Nephron progenitor cell (in vitro differentiated cells): Measurements from ENCODE around the gene ECEL1.
"Not testable (repeated sequence)": the region's sequence is repeated elsewhere in the genome, so short reads cannot be mapped to it uniquely, and the experiment has no call there.

Experiments used
- DNase-seq: peaks from one replicate; pipeline ENCODE4 v3.0.0; 2021
- H3K27ac Mint-ChIP-seq: 2 replicates; pipeline ENCODE4 v1.8.0; 2021; ENCODE audit warnings: mild to moderate bottlenecking, moderate library complexity, mixed read lengths
- H3K27me3 Mint-ChIP-seq: 2 replicates; pipeline ENCODE4 v1.8.0; 2021; ENCODE audit warnings: mild to moderate bottlenecking, low read depth, mixed read lengths; ENCODE audit not compliant: poor library complexity
- H3K36me3 Mint-ChIP-seq: 2 replicates; pipeline ENCODE4 v1.8.0; 2021; ENCODE audit warnings: low read depth, mixed read lengths
- H3K4me1 Mint-ChIP-seq: 2 replicates; pipeline ENCODE4 v1.8.0; 2021; ENCODE audit warnings: mixed read lengths
- H3K4me3 Mint-ChIP-seq: 2 replicates; pipeline ENCODE4 v1.8.0; 2021; ENCODE audit warnings: mild to moderate bottlenecking, moderate library complexity, mixed read lengths
- H3K9me3 Mint-ChIP-seq: 2 replicates; pipeline ENCODE4 v1.8.0; 2021; ENCODE audit warnings: mild to moderate bottlenecking, moderate library complexity, mixed read lengths
- TF ChIP-seq, protein P1 (sequence below): fragments of 200-600 bp; sonication (generic); IDR thresholded peaks from 2 replicates; pipeline ENCODE4 v1.5.0; 2021; ENCODE audit warnings: antibody characterized with exemption

The ECEL1 gene

GRCh38 chr2:232533944-232534710 is 46.5 kb upstream of the ECEL1 start:
- Mint-ChIP-seq H3K4me3 (no peak overlapping the region), H3K36me3 (peaks cover 7% of the 10 kb centered on the region), H3K27me3 (peaks cover 6% of the 10 kb centered on the region), H3K9me3 (peaks cover 8% of the 10 kb centered on the region), H3K27ac (peak overlapping the region; percentile 42), H3K4me1 (peaks cover 52% of the 10 kb centered on the region)
- TF ChIP-seq, protein P1, sequence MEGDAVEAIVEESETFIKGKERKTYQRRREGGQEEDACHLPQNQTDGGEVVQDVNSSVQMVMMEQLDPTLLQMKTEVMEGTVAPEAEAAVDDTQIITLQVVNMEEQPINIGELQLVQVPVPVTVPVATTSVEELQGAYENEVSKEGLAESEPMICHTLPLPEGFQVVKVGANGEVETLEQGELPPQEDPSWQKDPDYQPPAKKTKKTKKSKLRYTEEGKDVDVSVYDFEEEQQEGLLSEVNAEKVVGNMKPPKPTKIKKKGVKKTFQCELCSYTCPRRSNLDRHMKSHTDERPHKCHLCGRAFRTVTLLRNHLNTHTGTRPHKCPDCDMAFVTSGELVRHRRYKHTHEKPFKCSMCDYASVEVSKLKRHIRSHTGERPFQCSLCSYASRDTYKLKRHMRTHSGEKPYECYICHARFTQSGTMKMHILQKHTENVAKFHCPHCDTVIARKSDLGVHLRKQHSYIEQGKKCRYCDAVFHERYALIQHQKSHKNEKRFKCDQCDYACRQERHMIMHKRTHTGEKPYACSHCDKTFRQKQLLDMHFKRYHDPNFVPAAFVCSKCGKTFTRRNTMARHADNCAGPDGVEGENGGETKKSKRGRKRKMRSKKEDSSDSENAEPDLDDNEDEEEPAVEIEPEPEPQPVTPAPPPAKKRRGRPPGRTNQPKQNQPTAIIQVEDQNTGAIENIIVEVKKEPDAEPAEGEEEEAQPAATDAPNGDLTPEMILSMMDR, result no peak
- DNase-seq, result no peak

DNA sequence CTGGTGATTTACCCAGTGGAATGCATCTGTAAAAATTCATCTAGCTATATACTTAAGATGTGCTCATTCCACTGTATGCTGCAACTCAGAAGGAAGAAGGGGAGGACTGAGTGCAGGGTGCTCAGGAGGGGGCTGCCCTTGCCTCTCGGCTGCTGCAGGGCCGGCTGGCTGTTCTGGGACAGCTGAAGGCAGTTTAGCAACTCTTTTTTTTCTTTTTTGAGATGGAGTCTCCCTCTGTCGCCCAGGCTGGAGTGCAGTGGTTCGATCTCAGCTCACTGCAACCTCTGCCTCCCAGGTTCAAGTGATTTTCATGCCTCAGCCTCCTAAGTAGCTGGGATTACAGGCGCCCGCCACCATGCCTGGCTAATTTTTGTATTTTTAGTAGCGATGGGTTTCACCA is 45.2 kb upstream of the ECEL1 start:
- H3K27ac Mint-ChIP-seq, H3K9me3 Mint-ChIP-seq, H3K4me3 Mint-ChIP-seq: not testable (repeated sequence)

GRCh38 chr2:232532419-232532818 is 44.8 kb upstream of the ECEL1 start:
- TF ChIP-seq, protein P1, result no peak
- no peak overlapping the region for H3K4me3 Mint-ChIP-seq
- H3K9me3 Mint-ChIP-seq, result peaks cover 8% of the 10 kb centered on the region
- peaks cover 45% of the 10 kb centered on the region for H3K4me1 Mint-ChIP-seq
- H3K27ac Mint-ChIP-seq, result no peak overlapping the region
- DNase-seq, result no peak
- peaks cover 7% of the 10 kb centered on the region for H3K36me3 Mint-ChIP-seq
- H3K27me3 Mint-ChIP-seq, result peaks cover 17% of the 10 kb centered on the region

More for the DNA sequence above, 45.2 kb upstream of the ECEL1 start:
- Mint-ChIP-seq H3K27me3 (peaks cover 14% of the 10 kb centered on the region), H3K4me1 (peaks cover 49% of the 10 kb centered on the region)
- not testable (repeated sequence) for DNase-seq, H3K36me3 Mint-ChIP-seq

- Mint-ChIP-seq H3K27me3 (peaks cover 17% of the 10 kb centered on the region), H3K4me3 (no peak overlapping the region), H3K4me1 (peaks cover 49% of the 10 kb centered on the region), H3K36me3 (no peaks in the 10 kb centered on the region), H3K27ac (no peak overlapping the region), H3K9me3 (no peaks in the 10 kb centered on the region)
- no peak for DNase-seq
- TF ChIP-seq, protein P1, result no peak
These were observed 43.1 kb upstream of the ECEL1 start for GRCh38 chr2:232530626-232531260.

GRCh38 chr2:232529806-232530547 is 42.3 kb upstream of the ECEL1 start:
- Mint-ChIP-seq H3K4me3 (no peak overlapping the region), H3K36me3 (no peaks in the 10 kb centered on the region), H3K27ac (peak overlapping the region; percentile 29), H3K4me1 (peaks cover 49% of the 10 kb centered on the region), H3K27me3 (peaks cover 17% of the 10 kb centered on the region), H3K9me3 (no peaks in the 10 kb centered on the region)
- TF ChIP-seq, protein P1, result no peak
- no peak for DNase-seq

GRCh38 chr2:232528746-232529460 is 41.3 kb upstream of the ECEL1 start:
- H3K36me3 Mint-ChIP-seq, result no peaks in the 10 kb centered on the region
- H3K9me3 Mint-ChIP-seq, result no peaks in the 10 kb centered on the region
- H3K4me1 Mint-ChIP-seq, result peaks cover 44% of the 10 kb centered on the region
- peak overlapping the region; percentile 14 for H3K27ac Mint-ChIP-seq
- no peak overlapping the region for H3K4me3 Mint-ChIP-seq
- TF ChIP-seq, protein P1, result no peak
- H3K27me3 Mint-ChIP-seq, result peaks cover 17% of the 10 kb centered on the region
- no peak for DNase-seq
